Neural cell (in vitro differentiated cells): ENCODE data around the gene TVP23C.

Experiments used
- CTCF ChIP-seq: fragments of 450-650 bp; IDR thresholded peaks from 2 replicates; pipeline ENCODE4 v1.5.1; 2014; ENCODE audit warnings: antibody characterized with exemption, mild to moderate bottlenecking, moderate library complexity; ENCODE audit not compliant: poor library complexity, severe bottlenecking
- EP300 ChIP-seq: fragments of 450-650 bp; conservative IDR thresholded peaks from 2 replicates; pipeline ENCODE4 v1.6.1; 2014; ENCODE audit warnings: antibody characterized with exemption, mild to moderate bottlenecking, moderate library complexity; ENCODE audit not compliant: poor library complexity, severe bottlenecking
- EZH2 ChIP-seq: fragments of 200-600, 300-800 bp; shearing (Covaris generic), sonication (generic); IDR thresholded peaks from 2 replicates; pipeline ENCODE4 v1.6.1; 2014; ENCODE audit warnings: antibody characterized with exemption, low read length, borderline replicate concordance, mild to moderate bottlenecking; ENCODE audit not compliant: insufficient read depth, poor library complexity, severe bottlenecking
- POLR2AphosphoS5 ChIP-seq: IDR thresholded peaks from 2 replicates; pipeline ENCODE4 v1.6.1; 2012
- RAD21 ChIP-seq: fragments of 450-650 bp; conservative IDR thresholded peaks from 2 replicates; pipeline ENCODE4 v1.6.1; 2014; ENCODE audit warnings: antibody characterized with exemption, mild to moderate bottlenecking, moderate library complexity
- TAF1 ChIP-seq: IDR thresholded peaks from 2 replicates; pipeline ENCODE4 v1.6.1; 2012; ENCODE audit warnings: low read depth

- TF ChIP-seq TAF1, result no peak
- TF ChIP-seq EP300, result no peak
- no peak for TF ChIP-seq POLR2AphosphoS5
- no peak for TF ChIP-seq CTCF
- no peak for TF ChIP-seq RAD21
- no peak for TF ChIP-seq EZH2
Observed at GRCh38 chr17:15466131-15466530, 97.2 kb downstream of the TVP23C start.
